COR-L47 (cell line): ENCODE results near the gene P3H3.

ENCODE experiments used
- DNase-seq: peaks from one replicate; lab custom pipeline; 2025; lab: John Stamatoyannopoulos, UW

The P3H3 gene

GRCh38 chr12:6827437-6827911, 733 bp upstream of the P3H3 start:
- peak; percentile 54 for DNase-seq

- DNase-seq, result no peak
Observed at GRCh38 chr12:6828781-6829535, 751 bp downstream of the P3H3 start.

DNA sequence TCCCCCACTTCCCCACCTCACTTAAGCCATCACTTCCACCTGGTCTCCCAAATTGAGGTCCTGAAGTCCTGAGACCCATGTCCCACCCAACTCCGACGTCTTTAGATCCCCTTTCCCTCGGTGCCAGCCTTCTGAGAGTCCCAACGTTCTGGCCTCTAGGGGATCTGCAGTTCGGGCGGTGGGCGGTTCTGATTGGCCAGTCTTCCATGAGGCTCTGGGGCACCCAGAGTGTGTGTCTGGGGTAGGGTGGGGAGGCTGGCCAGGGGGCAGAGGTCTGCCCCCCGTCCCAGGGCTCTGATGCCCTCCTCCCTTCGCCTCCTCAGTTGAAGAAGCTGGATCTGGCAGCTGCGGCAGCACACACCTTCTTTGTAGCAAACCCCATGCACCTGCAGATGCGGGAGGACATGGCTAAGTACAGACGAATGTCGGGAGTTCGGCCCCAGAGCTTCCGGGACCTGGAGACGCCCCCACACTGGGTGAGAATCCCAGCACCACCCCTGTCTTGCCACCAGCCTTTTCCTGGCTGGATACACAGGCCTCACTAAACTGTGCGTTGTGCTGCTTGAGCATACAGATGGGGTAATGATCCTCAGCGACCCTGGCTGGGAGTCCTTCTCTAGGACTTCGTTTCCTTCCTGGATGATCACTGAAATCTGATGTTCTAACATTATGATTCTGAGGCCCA, 1.5 kb downstream of the P3H3 start:
- DNase-seq, result no peak

DNA sequence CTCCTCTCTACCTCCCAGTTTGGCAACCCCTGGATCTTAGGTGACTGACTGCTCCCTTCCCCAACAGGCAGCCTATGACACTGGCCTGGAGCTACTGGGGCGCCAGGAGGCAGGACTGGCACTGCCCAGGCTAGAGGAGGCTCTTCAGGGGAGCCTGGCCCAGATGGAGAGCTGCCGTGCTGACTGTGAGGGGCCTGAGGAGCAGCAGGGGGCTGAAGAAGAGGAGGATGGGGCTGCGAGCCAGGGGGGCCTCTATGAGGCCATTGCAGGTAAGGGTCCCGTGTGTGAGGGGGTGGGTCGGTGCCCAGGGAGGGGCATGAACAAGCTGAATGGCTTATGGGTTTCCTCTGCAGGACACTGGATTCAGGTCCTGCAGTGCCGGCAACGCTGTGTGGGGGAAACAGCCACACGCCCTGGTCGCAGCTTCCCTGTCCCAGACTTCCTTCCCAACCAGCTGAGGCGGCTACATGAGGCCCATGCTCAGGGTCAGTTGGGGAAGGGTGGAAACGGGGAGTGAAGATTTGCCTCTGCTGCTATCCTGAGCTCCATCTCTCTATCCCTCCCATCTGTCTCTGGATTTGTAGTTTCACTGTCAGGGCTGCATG, 2.2 kb downstream of the P3H3 start:
- DNase-seq, result no peak

GRCh38 chr12:6830999-6831398, 2.8 kb downstream of the P3H3 start:
- no peak for DNase-seq

DNA sequence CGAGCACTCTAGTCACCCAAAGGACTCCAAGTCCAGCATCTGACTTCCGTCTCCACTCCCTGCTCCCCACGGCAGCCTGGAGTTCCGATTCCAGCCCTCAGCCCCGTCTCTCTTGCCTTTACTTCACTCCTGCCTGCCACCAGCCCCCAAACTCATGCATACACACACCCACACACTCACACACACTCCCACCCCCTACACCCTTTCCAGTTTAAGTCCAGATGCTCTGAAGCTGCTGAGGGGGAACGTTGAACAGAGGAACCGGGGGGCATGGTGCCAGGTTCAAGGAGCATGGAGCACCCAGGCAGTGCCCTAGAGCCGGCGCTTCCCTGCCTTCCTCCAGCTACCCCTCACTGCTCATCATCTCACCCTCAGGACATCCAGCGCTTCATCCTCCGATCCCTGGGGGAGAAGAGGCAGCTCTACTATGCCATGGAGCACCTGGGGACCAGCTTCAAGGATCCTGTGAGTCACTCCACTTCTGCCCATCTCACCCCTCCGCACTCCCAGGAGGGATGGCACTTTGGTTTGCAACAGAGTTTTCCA, 3.3 kb downstream of the P3H3 start:
- DNase-seq, result no peak

DNA sequence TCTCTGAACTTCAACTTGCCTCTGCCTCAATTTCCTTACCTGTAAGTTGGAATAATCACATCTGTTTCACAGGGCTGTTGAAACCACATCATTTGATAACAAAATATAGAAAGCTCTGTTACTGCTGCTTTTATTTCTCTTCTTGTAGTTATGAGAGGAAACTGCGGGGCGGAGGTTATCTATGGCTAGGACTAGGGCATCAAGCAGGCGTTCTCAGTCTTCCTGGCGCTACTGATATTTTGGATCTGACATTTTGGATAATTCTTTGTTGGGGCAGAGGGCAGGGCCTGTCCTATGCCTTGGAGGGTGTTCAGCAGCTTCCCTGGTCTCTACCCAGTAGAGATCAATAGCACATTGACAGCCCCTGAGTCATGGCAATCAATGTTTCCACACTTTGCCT, 3.9 kb downstream of the P3H3 start:
- no peak for DNase-seq

GRCh38 chr12:6833189-6833890, 5.1 kb downstream of the P3H3 start:
- no peak for DNase-seq

DNA sequence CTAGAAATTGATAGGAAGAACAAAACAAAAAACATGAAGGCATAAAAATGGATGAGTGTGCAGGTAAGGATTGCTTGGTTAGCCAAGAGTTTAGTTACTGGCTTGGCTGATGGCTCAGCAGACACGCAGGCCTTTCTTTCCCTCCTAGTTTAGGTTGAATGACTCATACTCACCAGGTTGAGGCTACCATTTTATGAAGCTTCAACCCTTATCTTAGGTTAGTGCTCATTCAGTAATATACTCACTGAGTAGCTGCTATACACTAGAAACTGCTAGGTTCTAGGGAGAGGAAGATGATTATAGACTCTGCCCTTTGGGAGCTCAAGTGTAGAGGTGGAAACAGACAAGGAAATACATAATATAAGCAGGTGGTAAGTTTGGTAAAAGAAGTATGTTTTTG, 6.0 kb downstream of the P3H3 start:
- no peak for DNase-seq

DNA sequence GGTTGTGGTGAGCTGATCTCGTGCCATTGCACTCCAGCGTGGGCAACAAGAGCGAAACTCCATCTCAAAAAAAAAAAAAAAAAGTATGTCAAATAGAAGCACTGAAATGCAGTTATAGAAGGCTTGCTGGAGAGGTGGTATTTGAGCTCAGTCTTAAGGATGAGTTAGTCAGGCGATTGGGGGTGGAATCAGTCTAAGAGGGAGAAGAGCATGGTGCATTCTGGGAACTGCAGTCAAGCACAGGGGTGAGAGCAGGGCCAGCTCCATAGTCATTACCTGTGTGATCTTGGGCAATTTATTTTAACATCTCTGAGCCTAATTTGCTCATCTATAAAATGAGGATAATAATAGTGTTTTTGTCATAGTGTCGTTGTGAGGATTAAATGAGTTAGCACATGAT, 6.7 kb downstream of the P3H3 start:
- DNase-seq, result no peak

GRCh38 chr12:6836851-6837250, 8.6 kb downstream of the P3H3 start:
- no peak for DNase-seq

- no peak for DNase-seq
Observed at GRCh38 chr12:6837370-6838060, 9.3 kb downstream of the P3H3 start.

DNA sequence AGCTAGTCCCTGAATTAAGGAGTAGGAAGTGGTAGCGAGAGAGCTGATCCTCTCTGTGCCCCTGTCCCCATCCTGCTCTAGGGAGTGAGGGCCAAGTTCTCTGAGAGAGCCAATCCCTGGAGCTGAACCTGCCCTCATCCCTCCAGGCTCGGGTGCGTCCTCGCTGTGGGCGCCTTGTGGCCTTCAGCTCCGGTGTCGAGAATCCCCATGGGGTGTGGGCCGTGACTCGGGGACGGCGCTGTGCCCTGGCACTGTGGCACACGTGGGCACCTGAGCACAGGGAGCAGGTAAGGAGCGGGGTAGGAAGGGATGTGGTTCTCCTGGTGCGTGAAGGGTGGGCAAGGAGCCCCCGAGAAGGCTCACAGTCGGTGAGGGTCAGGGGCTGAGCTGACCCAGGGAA, 10.6 kb downstream of the P3H3 start:
- no peak for DNase-seq

DNA sequence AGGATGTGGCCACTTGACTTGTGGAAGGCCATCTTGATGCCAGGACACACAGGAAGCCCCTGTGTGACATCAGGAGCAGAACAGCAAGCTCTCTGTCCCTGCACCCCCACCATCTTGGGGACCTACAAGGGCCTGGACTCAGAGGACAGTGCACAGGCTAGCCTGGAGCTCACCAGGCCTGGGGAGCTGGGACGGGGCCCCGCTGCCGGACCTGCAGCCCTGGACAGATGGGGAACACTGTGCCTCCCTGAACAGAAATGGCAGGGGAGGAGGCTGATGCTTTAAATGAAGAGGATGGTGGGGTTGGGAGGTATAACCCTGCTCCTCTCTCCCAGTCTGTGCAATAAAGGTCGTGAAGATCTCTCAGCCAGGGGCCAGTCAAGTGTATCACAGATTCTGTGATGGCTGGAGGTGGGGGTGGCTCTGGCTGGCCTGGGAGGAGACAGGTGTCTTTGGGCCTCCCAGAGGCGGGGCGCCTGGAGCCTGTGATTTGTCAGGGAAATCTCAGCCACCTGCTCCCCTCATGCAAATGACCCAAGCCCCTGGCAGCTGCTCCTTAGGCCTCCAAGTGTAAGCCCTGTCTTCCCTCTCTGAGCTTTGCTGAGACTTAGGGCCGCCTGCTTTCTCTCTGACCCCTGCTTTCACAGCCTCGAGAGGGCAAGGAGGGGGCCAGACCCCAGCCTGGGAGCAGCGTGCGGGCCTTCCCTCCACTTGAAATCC, 11.4 kb downstream of the P3H3 start:
- DNase-seq, result no peak

DNA sequence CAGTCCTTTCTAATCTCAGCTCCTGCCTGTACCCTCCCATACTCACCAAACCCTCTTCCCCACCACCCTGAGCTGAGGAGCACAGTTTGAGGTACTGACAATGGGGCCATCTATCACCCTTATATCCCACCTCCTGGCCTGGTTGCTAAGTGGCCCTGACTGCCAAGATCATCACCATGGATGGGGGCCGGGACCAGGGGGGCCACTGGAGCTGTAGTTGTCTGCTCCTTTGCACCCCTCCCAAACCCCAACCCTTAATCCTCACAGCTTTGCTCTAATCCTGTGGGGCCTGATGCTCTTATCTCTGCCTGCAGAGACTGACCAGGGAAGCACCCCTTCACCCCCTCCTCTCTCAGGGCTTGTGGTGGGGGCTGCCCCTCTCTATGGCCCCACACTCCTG, 12.1 kb downstream of the P3H3 start:
- no peak for DNase-seq

DNA sequence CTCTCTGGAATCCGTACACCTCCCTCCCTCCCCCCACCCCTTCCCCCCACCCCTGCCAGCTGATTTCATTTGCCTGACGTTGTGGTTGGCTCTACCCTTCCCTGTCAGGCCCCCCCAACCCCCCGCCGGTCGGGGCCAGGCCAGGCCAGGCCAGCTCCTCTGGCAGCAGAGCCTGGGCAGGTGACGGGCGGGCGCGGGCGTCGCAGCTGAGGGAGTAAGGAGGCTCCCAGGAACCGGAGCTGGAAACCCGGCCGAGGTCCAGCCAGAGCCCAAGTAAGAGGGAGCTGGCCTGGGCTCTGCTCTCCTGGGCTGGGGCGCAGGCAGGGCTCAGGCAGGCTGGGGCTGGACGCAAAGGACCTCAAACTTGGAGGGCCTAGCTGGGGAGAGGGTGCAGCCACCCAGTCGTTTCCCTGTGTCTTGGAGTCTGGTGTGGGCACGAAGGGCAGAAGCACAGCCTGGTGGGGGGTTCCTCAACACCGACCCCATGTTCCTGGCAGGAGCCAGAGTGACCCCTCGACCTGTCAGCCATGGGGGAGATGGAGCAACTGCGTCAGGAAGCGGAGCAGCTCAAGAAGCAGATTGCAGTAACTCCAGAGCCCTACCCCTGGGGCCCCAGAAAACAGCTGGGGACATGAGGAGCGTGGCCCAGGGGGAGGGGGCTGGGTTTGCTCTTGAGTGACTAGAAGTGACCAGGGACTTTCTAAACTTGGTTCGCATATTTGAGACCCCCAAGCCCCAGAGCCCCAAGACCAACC, 12.7 kb downstream of the P3H3 start, which contains the start of gene GNB3:
GNB3 (plus strand) TSS at position 165 of the 755 bp plus-strand sequence; CDS start at position 528, 363 bp downstream.
- no peak for DNase-seq

DNA sequence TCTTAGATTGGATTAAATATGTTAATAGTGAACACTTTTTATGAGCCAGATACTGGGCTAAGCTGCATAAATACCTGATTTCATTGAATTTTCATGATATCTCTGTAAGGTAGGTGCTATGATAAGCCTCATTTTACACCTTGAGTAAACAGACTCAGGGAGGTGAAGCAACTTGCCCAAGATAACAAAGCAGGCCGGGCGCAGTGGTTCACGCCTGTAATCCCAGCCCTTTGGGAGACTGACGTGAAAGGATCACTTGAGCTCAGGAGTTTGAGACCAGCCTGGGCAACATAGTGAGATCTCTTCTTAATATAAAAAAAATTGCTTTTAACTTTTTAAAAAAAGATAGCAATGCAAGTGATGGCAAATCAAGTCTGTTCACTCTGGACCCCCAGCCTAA, 13.9 kb downstream of the P3H3 start:
- no peak for DNase-seq

DNA sequence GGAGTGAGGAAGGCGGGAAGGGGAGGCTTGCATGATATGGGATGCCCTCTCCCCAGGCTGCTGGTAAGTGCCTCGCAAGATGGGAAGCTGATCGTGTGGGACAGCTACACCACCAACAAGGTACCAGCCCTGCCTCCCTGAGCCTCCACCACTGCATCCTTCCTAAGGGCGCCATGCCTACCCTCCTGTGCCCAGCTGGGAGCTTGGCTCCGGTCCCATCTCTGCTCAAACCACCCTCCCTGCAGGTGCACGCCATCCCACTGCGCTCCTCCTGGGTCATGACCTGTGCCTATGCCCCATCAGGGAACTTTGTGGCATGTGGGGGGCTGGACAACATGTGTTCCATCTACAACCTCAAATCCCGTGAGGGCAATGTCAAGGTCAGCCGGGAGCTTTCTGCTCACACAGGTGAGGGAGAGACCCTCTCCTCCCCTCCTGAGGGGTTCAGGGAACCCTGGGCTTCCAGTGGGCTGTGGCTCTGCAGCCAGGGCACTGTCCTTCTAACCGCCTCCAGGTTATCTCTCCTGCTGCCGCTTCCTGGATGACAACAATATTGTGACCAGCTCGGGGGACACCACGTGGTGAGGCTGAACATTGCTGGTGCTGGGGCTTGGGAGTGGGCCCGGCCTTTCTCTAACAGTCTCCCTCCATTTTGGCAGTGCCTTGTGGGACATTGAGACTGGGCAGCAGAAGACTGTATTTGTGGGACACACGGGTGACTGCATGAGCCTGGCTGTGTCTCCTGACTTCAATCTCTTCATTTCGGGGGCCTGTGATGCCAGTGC, 15.1 kb downstream of the P3H3 start:
- DNase-seq, result no peak

DNA sequence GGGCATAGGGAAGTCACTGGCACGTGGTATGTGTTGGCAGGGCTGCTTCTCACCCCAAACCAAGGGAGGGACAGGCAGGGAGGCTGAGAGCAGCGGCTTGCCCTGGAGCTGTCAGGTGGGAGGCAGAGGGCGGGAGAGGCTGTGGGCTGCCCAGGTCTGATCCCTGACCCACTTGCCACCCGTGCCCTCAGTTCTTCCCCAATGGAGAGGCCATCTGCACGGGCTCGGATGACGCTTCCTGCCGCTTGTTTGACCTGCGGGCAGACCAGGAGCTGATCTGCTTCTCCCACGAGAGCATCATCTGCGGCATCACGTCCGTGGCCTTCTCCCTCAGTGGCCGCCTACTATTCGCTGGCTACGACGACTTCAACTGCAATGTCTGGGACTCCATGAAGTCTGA, 17.2 kb downstream of the P3H3 start:
- DNase-seq, result no peak
